Smooth muscle cell (in vitro differentiated cells): ENCODE results near the gene LMLN. TPM values are rescaled to one million over a fixed set of nuclear protein-coding genes. Genes with fewer than 3 reads are reported as not detected.

Source experiments
- DNase-seq: peaks from one replicate; lab custom pipeline; 2025; ENCODE audit not compliant: unreplicated experiment; lab: John Stamatoyannopoulos, UW
- H2AFZ ChIP-seq: fragments of 200-600 bp; sonication (generic); 2 replicates; pipeline ENCODE4 v1.6.0; 2016; ENCODE audit warnings: antibody characterized with exemption, low read depth, mild to moderate bottlenecking
- H3F3A ChIP-seq: fragments of 200-600 bp; sonication (generic); 2 replicates; pipeline ENCODE4 v1.6.0; 2017; ENCODE audit warnings: antibody characterized with exemption, low read depth
- H3K27ac ChIP-seq: fragments of 200-600 bp; sonication (generic); 2 replicates; pipeline ENCODE4 v1.5.1; 2016; ENCODE audit warnings: low read depth, mild to moderate bottlenecking
- H3K27me3 ChIP-seq: fragments of 200-600 bp; sonication (generic); 2 replicates; pipeline ENCODE4 v1.6.1; 2016; ENCODE audit warnings: low read depth, mild to moderate bottlenecking
- H3K36me3 ChIP-seq: fragments of 200-600 bp; sonication (generic); 2 replicates; pipeline ENCODE4 v1.5.1; 2016; ENCODE audit warnings: low read depth
- H3K4me1 ChIP-seq: fragments of 200-600 bp; sonication (generic); 2 replicates; pipeline ENCODE4 v1.5.1; 2016; ENCODE audit warnings: low read depth
- H3K4me2 ChIP-seq: fragments of 200-600 bp; sonication (generic); 2 replicates; pipeline ENCODE4 v1.6.0; 2016; ENCODE audit warnings: mild to moderate bottlenecking
- H3K4me3 ChIP-seq: fragments of 200-600 bp; sonication (generic); 2 replicates; pipeline ENCODE4 v1.5.1; 2016; ENCODE audit warnings: mild to moderate bottlenecking
- H3K79me2 ChIP-seq: fragments of 200-600 bp; sonication (generic); 2 replicates; pipeline ENCODE4 v1.6.0; 2016; ENCODE audit warnings: low read depth, mild to moderate bottlenecking
- H3K9ac ChIP-seq: fragments of 200-600 bp; sonication (generic); 2 replicates; pipeline ENCODE4 v1.6.0; 2016; ENCODE audit warnings: low read depth
- H3K9me3 ChIP-seq: fragments of 200-600 bp; sonication (generic); replicated peaks from 2 replicates; pipeline ENCODE4 v1.5.1; 2016; ENCODE audit warnings: low read depth
- H4K20me1 ChIP-seq: fragments of 200-600 bp; sonication (generic); 2 replicates; pipeline ENCODE4 v1.6.0; 2016; ENCODE audit warnings: low read depth
- WGBS: methylation state at CpG from one replicate; pipeline ENCODE4 v1.1.7; 2016; ENCODE audit warnings: low lambda C conversion rate; 5-methylcytosine and 5-hydroxymethylcytosine counted together
- polyA plus RNA-seq: library from polyadenylated mRNA; unstranded; fragments of >200 nt; fragmentation: Nextera tagmentation; extraction: Ambion mirVana; gene quantifications from 2 replicates; pipeline ENCODE4 v1.2.1, GENCODE V29; 2016
- total RNA-seq: library from RNA; depleted of rRNA; stranded (reverse); fragments of >200 nt; gene quantifications from 2 replicates; pipeline ENCODE4 v1.2.3, GENCODE V29; 2014
- TF ChIP-seq, protein P1 (sequence below): fragments of 200-600 bp; sonication (generic); IDR thresholded peaks from 2 replicates; pipeline ENCODE4 v1.5.1; 2017; ENCODE audit warnings: borderline replicate concordance, mild to moderate bottlenecking, antibody characterized with exemption; ENCODE audit not compliant: insufficient read depth, poor library complexity, severe bottlenecking

The LMLN gene
- total and polyA plus RNA-seq, 2 experiments from 2014 or later = 2.1 to 7.8 TPM

DNA sequence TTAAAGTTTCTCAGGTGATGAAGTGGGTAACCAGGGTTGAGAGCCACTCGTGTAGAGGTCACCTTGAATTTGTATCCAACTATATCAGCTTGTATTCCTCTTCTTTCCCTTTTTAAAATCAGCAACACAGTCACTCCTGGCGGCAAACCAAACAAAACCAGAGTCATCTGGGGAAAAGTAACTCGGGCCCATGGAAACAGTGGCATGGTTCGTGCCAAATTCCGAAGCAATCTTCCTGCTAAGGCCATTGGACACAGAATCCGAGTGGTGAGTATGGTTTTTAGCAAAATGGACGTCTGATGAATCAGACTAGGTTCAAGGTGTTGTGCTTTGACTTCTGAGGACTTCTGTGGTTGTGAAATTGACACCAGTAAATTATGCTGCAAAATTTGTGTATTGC is 6.1 kb upstream of the LMLN start:
- no peaks in the 10 kb centered on the region for H3K9me3 ChIP-seq
- peaks cover 38% of the 10 kb centered on the region for H3K79me2 ChIP-seq
- no peak overlapping the region for H3K9ac ChIP-seq
- peak overlapping the region; percentile 98 for H3K27ac ChIP-seq
- no peak overlapping the region for H3K4me2 ChIP-seq
- H2AFZ ChIP-seq = no peak overlapping the region
- H3K36me3 ChIP-seq = peaks cover 9% of the 10 kb centered on the region
- H3F3A ChIP-seq = peaks cover 73% of the 10 kb centered on the region
- peaks cover 56% of the 10 kb centered on the region for H4K20me1 ChIP-seq
- 95% methylated on average over 7 of the region's 7 CpGs for WGBS
- DNase-seq = no peak
- H3K27me3 ChIP-seq = no peaks in the 10 kb centered on the region
- TF ChIP-seq, protein P1, sequence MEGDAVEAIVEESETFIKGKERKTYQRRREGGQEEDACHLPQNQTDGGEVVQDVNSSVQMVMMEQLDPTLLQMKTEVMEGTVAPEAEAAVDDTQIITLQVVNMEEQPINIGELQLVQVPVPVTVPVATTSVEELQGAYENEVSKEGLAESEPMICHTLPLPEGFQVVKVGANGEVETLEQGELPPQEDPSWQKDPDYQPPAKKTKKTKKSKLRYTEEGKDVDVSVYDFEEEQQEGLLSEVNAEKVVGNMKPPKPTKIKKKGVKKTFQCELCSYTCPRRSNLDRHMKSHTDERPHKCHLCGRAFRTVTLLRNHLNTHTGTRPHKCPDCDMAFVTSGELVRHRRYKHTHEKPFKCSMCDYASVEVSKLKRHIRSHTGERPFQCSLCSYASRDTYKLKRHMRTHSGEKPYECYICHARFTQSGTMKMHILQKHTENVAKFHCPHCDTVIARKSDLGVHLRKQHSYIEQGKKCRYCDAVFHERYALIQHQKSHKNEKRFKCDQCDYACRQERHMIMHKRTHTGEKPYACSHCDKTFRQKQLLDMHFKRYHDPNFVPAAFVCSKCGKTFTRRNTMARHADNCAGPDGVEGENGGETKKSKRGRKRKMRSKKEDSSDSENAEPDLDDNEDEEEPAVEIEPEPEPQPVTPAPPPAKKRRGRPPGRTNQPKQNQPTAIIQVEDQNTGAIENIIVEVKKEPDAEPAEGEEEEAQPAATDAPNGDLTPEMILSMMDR = no peak
- H3K4me3 ChIP-seq = no peak overlapping the region
- H3K4me1 ChIP-seq = peaks cover 21% of the 10 kb centered on the region

DNA sequence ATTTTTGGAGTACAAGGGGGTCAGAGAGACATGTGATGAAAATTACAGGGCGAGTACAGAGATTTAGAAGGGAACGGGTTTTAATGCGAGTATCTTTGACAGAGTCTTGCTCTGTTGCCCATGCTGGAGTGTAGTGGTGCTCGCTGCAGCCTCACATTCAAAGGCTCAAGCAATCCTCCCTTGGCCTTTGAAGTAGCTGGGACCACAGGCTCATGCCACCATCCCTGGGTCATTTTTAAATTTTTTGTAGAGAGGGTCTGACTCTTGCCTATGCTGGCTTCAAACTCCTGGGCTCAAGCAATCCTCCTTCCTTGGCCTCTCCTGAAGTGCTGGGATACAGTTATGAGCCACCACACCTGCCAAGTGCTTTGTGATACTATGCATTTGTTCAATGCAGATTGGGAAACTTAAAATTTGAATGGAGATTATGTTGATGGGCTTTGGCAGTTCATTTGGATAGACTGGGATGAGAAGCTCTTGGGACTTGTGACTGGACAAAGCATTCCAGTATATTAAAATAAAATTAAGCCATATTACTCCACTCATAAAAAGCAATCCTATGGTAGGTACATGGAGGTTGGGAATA is 4.0 kb upstream of the LMLN start:
- Histone ChIP-seq H3K79me2 (peaks cover 30% of the 10 kb centered on the region), H3K36me3 (peaks cover 9% of the 10 kb centered on the region), H3K4me1 (peaks cover 24% of the 10 kb centered on the region), H3K9me3 (no peaks in the 10 kb centered on the region), H4K20me1 (peaks cover 52% of the 10 kb centered on the region), H3K27ac (peak overlapping the region; percentile 80), H2AFZ (no peak overlapping the region), H3K27me3 (no peaks in the 10 kb centered on the region), H3K4me2 (no peak overlapping the region), H3K9ac (no peak overlapping the region), H3F3A (peaks cover 74% of the 10 kb centered on the region), H3K4me3 (no peak overlapping the region)
- DNase-seq = no peak
- 98% methylated on average over 4 of the region's 4 CpGs for WGBS
- TF ChIP-seq, protein P1 = no peak

DNA sequence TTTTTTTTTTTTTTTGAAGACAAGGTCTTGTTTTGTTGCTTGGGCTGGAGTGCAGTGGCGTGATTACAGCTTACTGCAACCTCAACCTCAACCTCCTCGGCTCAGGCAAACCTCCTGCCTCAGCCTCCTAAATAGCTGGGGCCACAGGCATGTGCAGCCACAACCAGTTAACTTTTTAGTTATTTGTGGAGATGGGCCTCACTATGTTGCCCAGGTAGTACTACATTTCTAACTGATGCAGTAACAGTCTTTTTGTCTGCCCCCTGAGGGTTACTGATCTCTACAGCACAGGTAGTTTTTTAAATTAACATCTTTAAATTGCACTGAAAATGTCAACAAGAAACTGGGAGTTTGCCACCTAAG is 3.4 kb upstream of the LMLN start:
- TF ChIP-seq, protein P1 = no peak
- Histone ChIP-seq H3K36me3 (peaks cover 9% of the 10 kb centered on the region), H3K9ac (no peak overlapping the region), H3K79me2 (peaks cover 24% of the 10 kb centered on the region), H3K27me3 (no peaks in the 10 kb centered on the region), H3K4me1 (peaks cover 24% of the 10 kb centered on the region), H3K4me3 (no peak overlapping the region), H3K27ac (peak overlapping the region; percentile 80), H2AFZ (no peak overlapping the region), H4K20me1 (peaks cover 46% of the 10 kb centered on the region), H3K4me2 (no peak overlapping the region), H3F3A (peaks cover 71% of the 10 kb centered on the region), H3K9me3 (no peaks in the 10 kb centered on the region)
- DNase-seq = no peak
- WGBS = 100% methylated on average over 2 of the region's 2 CpGs

DNA sequence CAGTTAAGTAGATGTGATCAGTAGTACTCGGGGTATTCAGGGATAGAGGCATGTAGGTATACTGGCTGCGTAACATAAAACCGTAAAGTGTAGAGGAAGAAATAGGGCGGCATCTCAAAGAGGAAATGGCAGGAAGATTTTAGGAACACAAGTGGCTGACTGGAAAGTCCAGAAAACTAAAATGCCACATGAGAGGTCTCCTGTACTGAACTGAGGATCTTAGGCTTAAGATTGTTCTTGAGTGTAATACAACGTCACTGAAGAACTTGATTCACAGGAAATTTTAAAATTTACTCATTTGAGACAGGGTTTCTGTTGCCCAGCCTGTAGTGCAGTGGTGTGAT is 2.3 kb upstream of the LMLN start:
- Histone ChIP-seq H4K20me1 (peaks cover 34% of the 10 kb centered on the region), H3K4me3 (no peak overlapping the region), H3K27me3 (no peaks in the 10 kb centered on the region), H3K4me2 (peak overlapping the region; percentile 52), H3K4me1 (peaks cover 15% of the 10 kb centered on the region), H2AFZ (no peak overlapping the region), H3K36me3 (peaks cover 9% of the 10 kb centered on the region), H3K9ac (no peak overlapping the region), H3K9me3 (no peaks in the 10 kb centered on the region), H3K79me2 (peaks cover 12% of the 10 kb centered on the region), H3F3A (peaks cover 62% of the 10 kb centered on the region), H3K27ac (peak overlapping the region; percentile 80)
- DNase-seq = no peak
- WGBS = 83% methylated on average over 5 of the region's 5 CpGs
- TF ChIP-seq, protein P1 = no peak
